K562 (cell line): ENCODE measurements around the gene THEM5. TPM values are rescaled to one million over a fixed set of nuclear protein-coding genes. Genes with fewer than 3 reads are reported as not detected.

Source experiments
- ATAC-seq: fragments of 200-7000 bp; cut with Tn5 transposase; 3 replicates; pipeline ENCODE4 v1.9.1; 2020; ENCODE audit warnings: moderate library complexity
- BruUV-seq: library from RNA; stranded (reverse); fragments of 400-500 nt; replicated peaks from 2 replicates; lab custom pipeline; 2021; lab: Mats Ljungman, UMichigan
- CTCF ChIA-PET: fragments of 300-600 bp; formaldehyde crosslinking; extraction: SDS; loops from one replicate; lab custom pipeline; 2021; ENCODE audit warnings: low intra/inter-chr PET ratio; lab: Yijun Ruan, JAX
- POLR2A ChIA-PET: fragments of 300-600, 350-650 bp; sonication (Branson Sonifier 250); formaldehyde crosslinking; extraction: SDS; loops from one replicate; lab custom pipeline; 2021; ENCODE audit warnings: antibody characterized with exemption, inconsistent platforms; lab: Yijun Ruan, JAX
- DNase-seq, 4 experiments: peaks; one replicate each; pipeline versions ENCODE4 v3.0.0 to v3.0.0-alpha.2; 2011 to 2018; ENCODE audit warnings: low spot score in 3 of 4, mixed read lengths in 3 of 4; ENCODE audit errors: extremely low read depth in 1 of 4
- FAIRE-seq: peaks from 2 replicates; lab custom pipeline; 2011; peaks lifted over from hg19 to GRCh38; lab: Jason Lieb, UNC
- H2AFZ ChIP-seq: 2 replicates; pipeline ENCODE4 v1.6.0; 2011; ENCODE audit warnings: low read depth, low read length, control low read depth, inconsistent platforms
- H3K27ac ChIP-seq: fragments of 200-600 bp; 3 replicates; pipeline ENCODE4 v1.8.0; 2011; ENCODE audit warnings: low read depth, mild to moderate bottlenecking, control low read depth, inconsistent platforms, low read length, moderate library complexity, mixed read lengths; ENCODE audit errors: extremely low read depth
- H3K27me3 ChIP-seq, 2 experiments: fragments of 300-600 bp in 1 of 2; 2 replicates in 1 of 2; 3 replicates in 1 of 2; pipeline versions ENCODE4 v1.6.0 to v1.8.0; 2011; ENCODE audit warnings: inconsistent platforms in 2 of 2, low read length in 2 of 2, mild to moderate bottlenecking in 1 of 2, mixed read lengths in 1 of 2, moderate library complexity in 1 of 2; ENCODE audit not compliant: control insufficient read depth in 2 of 2, insufficient read depth in 2 of 2
- H3K36me3 ChIP-seq: fragments of 300-600 bp; 3 replicates; pipeline ENCODE4 v1.8.0; 2011; ENCODE audit warnings: mild to moderate bottlenecking, low read length, inconsistent platforms; ENCODE audit not compliant: control insufficient read depth, insufficient read depth
- H3K4me1 ChIP-seq, 2 experiments: fragments of 200-600 bp in 1 of 2; replicated peaks in 1 of 2; 2 replicates in 1 of 2; 3 replicates in 1 of 2; pipeline versions ENCODE4 v1.5.1 to v1.8.0; 2011; ENCODE audit warnings: inconsistent platforms in 2 of 2, low read length in 2 of 2, mild to moderate bottlenecking in 1 of 2, mixed read lengths in 1 of 2, moderate library complexity in 1 of 2; ENCODE audit not compliant: control insufficient read depth in 2 of 2, insufficient read depth in 2 of 2
- H3K4me2 ChIP-seq: 2 replicates; pipeline ENCODE4 v1.6.1; 2011; ENCODE audit warnings: low read length, control low read depth, inconsistent platforms, mixed read lengths; ENCODE audit not compliant: insufficient read depth
- H3K4me3 ChIP-seq: fragments of 200-600 bp; sonication (generic), shearing (Covaris generic); 2 replicates; pipeline ENCODE4 v1.5.1; 2016; ENCODE audit warnings: control low read depth, inconsistent platforms
- H3K79me2 ChIP-seq: fragments of 200-600 bp; 3 replicates; pipeline ENCODE4 v1.8.0; 2011; ENCODE audit warnings: low read length, inconsistent platforms; ENCODE audit not compliant: control insufficient read depth, insufficient read depth
- H3K9ac ChIP-seq, 2 experiments: 2 replicates each; pipeline versions ENCODE4 v1.6.0 to v1.6.1; 2011; ENCODE audit warnings: low read depth in 2 of 2, low read length in 2 of 2, control low read depth in 1 of 2, inconsistent platforms in 1 of 2, mild to moderate bottlenecking in 1 of 2, mixed read lengths in 1 of 2; ENCODE audit not compliant: insufficient read depth in 1 of 2
- H3K9me1 ChIP-seq: one replicate; pipeline ENCODE4 v1.6.0; 2011; ENCODE audit warnings: inconsistent platforms, mild to moderate bottlenecking, low read length, moderate library complexity; ENCODE audit not compliant: control insufficient read depth, insufficient read depth
- H3K9me3 ChIP-seq: replicated peaks from 2 replicates; pipeline ENCODE4 v1.5.1; 2011; ENCODE audit warnings: low read depth, low read length, inconsistent platforms; ENCODE audit not compliant: control insufficient read depth, insufficient read depth
- H4K20me1 ChIP-seq: replicated peaks from 2 replicates; pipeline ENCODE4 v1.6.1; 2011; ENCODE audit warnings: low read length, inconsistent platforms, mixed read lengths; ENCODE audit not compliant: control insufficient read depth, insufficient read depth
- CBFA2T3 ChIP-seq: fragments of 450-650 bp; IDR thresholded peaks from 2 replicates; pipeline ENCODE4 v1.6.1; 2017
- HDAC1 ChIP-seq, 2 experiments: fragments of 450-650 bp; IDR thresholded peaks; 2 replicates each; pipeline ENCODE4 v1.6.1; 2016 to 2017; ENCODE audit warnings: inconsistent platforms in 1 of 2, mild to moderate bottlenecking in 1 of 2, moderate library complexity in 1 of 2
- HDAC3 ChIP-seq: fragments of 450-650 bp; IDR thresholded peaks from 2 replicates; pipeline ENCODE4 v1.6.1; 2018; ENCODE audit warnings: borderline replicate concordance, mild to moderate bottlenecking, moderate library complexity; ENCODE audit not compliant: partially characterized antibody
- HMG20A ChIP-seq: fragments of 450-650 bp; formaldehyde crosslinking; conservative IDR thresholded peaks from 2 replicates; pipeline ENCODE4 v1.4.0; 2020; ENCODE audit warnings: mild to moderate bottlenecking, mixed read lengths
- SP1 ChIP-seq: sonication (generic); formaldehyde crosslinking; IDR thresholded peaks from 2 replicates; pipeline ENCODE4 v1.8.1; 2022; ENCODE audit warnings: mild to moderate bottlenecking, missing genetic modification reagents
- U2AF1 ChIP-seq: fragments of 200-400 bp; formaldehyde crosslinking; optimal IDR thresholded peaks from 2 replicates; pipeline ENCODE3; 2017; ENCODE audit warnings: mild to moderate bottlenecking, low read depth, low read length, moderate library complexity
- ZNF23 ChIP-seq: fragments of 250-450 bp; sonication (Bioruptor Pico); IDR thresholded peaks from 2 replicates; pipeline ENCODE4 v1.4.0; 2020; ENCODE audit warnings: mild to moderate bottlenecking
- WGBS: fragments of 100-300 bp; shearing (Covaris generic); methylation state at CpG from one replicate; pipeline ENCODE4 v1.1.6; 2016; ENCODE audit warnings: low coverage, mixed read lengths; ENCODE audit not compliant: insufficient coverage; ENCODE audit errors: missing lambda C conversion rate; 5-methylcytosine and 5-hydroxymethylcytosine counted together
- in situ Hi-C: fragments of 300-500 bp; cut with MboI; formaldehyde crosslinking; loops from 4 replicates; pipeline ENCODE4 v1.15.0; 2018; ENCODE audit warnings: inconsistent platforms, mixed read lengths
- intact Hi-C: fragments of 100-400 bp; cut with micrococcal nuclease; formaldehyde crosslinking; loops from 2 replicates; pipeline ENCODE4 v1.14.2; 2022
- polyA plus RNA-seq, 8 experiments: library from polyadenylated mRNA; depleted of rRNA in 4 of 8; stranded (reverse) in 5 of 8; unstranded in 3 of 8; fragments of >200 nt; fragmentation: Nextera tagmentation in 2 of 8; fragmentation: Illumina TruSeq in 1 of 8; extraction: Ambion mirVana in 2 of 8; extraction: Trizol in 1 of 8; gene quantifications; 2 replicates each; pipeline versions ENCODE4 v1.2.1 to v1.2.3, GENCODE V29; 2011 to 2014; ENCODE audit warnings: inconsistent platforms in 1 of 8, missing spikeins in 1 of 8
- total RNA-seq, 7 experiments: library from RNA; depleted of rRNA in 6 of 7; stranded (reverse); fragments of >200 nt in 6 of 7; fragmentation: Illumina TruSeq in 2 of 7; extraction: Trizol in 2 of 7; gene quantifications; 2 replicates each; pipeline versions ENCODE4 v1.2.1 to v1.2.3, GENCODE V29; 2011 to 2021; ENCODE audit warnings: low replicate concordance in 1 of 7
- TF ChIP-seq, protein P1 (sequence below): fragments of 250-450 bp; sonication (Bioruptor Pico); IDR thresholded peaks from 2 replicates; pipeline ENCODE4 v1.5.0; 2021; ENCODE audit warnings: mild to moderate bottlenecking, borderline replicate concordance
- TF ChIP-seq, protein P2 (sequence below): sonication (generic); formaldehyde crosslinking; IDR thresholded peaks from 2 replicates; pipeline ENCODE4 v1.8.0; 2022; ENCODE audit warnings: mild to moderate bottlenecking, missing genetic modification reagents

THEM5 gene
- total and polyA plus RNA-seq, 9 of the 15 experiments (the other 6 are each of a cell fraction or from before 2014, with no cell fraction given): not detected

DNA sequence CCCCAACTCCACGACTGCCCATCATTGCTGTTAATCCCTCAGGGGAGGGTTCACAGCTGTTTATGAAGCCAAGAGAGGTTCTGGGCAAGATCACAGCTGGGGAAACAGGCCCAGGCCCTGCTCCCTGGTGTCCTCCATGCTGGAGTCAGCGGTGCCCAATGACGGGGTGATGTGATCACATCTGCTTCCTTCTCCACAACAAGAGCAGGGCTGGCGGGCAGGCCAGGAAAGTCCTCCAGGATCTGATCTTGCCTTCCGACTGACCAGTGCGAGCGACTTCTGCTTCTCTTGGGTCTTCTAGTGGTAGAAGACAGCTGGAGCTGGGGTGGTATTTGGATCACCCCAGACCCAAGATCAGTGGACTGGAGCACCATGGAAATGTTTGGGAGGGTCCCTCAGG is 47.3 kb downstream of the THEM5 start:
- Histone ChIP-seq H2AFZ (no peak overlapping the region), H3K9me1 (no peaks in the 10 kb centered on the region), H3K79me2 (no peaks in the 10 kb centered on the region), H3K4me3 (no peak overlapping the region), H3K4me1 (peaks cover 0 to 8% of the 10 kb centered on the region in 2 experiments; a peak in 1 of 5 replicates), H4K20me1 (peaks cover 3% of the 10 kb centered on the region; the same call in 1 of the 2 replicates), H3K9ac (peak overlapping the region in 1 of 2 experiments; percentile 29; a peak in 1 of 4 replicates), H3K4me2 (no peak overlapping the region), H3K36me3 (no peaks in the 10 kb centered on the region), H3K9me3 (no peaks in the 10 kb centered on the region), H3K27me3 (peaks cover 51 to 79% of the 10 kb centered on the region in 2 experiments; a peak in 4 of 5 replicates), H3K27ac (no peak overlapping the region)
- no peak for TF ChIP-seq U2AF1
- no peak for TF ChIP-seq SP1 (CRISPR knock-in tag)
- no peak for TF ChIP-seq HMG20A (CRISPR knock-in tag)
- no peak for TF ChIP-seq HDAC3
- TF ChIP-seq ZNF23: no peak
- TF ChIP-seq, protein P1, sequence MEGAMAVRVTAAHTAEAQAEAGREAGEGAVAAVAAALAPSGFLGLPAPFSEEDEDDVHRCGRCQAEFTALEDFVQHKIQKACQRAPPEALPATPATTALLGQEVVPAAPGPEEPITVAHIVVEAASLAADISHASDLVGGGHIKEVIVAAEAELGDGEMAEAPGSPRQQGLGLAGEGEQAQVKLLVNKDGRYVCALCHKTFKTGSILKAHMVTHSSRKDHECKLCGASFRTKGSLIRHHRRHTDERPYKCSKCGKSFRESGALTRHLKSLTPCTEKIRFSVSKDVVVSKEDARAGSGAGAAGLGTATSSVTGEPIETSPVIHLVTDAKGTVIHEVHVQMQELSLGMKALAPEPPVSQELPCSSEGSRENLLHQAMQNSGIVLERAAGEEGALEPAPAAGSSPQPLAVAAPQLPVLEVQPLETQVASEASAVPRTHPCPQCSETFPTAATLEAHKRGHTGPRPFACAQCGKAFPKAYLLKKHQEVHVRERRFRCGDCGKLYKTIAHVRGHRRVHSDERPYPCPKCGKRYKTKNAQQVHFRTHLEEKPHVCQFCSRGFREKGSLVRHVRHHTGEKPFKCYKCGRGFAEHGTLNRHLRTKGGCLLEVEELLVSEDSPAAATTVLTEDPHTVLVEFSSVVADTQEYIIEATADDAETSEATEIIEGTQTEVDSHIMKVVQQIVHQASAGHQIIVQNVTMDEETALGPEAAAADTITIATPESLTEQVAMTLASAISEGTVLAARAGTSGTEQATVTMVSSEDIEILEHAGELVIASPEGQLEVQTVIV (CRISPR knock-in tag): no peak
- TF ChIP-seq, protein P2, sequence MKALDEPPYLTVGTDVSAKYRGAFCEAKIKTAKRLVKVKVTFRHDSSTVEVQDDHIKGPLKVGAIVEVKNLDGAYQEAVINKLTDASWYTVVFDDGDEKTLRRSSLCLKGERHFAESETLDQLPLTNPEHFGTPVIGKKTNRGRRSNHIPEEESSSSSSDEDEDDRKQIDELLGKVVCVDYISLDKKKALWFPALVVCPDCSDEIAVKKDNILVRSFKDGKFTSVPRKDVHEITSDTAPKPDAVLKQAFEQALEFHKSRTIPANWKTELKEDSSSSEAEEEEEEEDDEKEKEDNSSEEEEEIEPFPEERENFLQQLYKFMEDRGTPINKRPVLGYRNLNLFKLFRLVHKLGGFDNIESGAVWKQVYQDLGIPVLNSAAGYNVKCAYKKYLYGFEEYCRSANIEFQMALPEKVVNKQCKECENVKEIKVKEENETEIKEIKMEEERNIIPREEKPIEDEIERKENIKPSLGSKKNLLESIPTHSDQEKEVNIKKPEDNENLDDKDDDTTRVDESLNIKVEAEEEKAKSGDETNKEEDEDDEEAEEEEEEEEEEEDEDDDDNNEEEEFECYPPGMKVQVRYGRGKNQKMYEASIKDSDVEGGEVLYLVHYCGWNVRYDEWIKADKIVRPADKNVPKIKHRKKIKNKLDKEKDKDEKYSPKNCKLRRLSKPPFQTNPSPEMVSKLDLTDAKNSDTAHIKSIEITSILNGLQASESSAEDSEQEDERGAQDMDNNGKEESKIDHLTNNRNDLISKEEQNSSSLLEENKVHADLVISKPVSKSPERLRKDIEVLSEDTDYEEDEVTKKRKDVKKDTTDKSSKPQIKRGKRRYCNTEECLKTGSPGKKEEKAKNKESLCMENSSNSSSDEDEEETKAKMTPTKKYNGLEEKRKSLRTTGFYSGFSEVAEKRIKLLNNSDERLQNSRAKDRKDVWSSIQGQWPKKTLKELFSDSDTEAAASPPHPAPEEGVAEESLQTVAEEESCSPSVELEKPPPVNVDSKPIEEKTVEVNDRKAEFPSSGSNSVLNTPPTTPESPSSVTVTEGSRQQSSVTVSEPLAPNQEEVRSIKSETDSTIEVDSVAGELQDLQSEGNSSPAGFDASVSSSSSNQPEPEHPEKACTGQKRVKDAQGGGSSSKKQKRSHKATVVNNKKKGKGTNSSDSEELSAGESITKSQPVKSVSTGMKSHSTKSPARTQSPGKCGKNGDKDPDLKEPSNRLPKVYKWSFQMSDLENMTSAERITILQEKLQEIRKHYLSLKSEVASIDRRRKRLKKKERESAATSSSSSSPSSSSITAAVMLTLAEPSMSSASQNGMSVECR (CRISPR knock-in tag): no peak
- TF ChIP-seq HDAC1 (IDR thresholded peaks at IDR 0.05): no peak
- TF ChIP-seq CBFA2T3: no peak
- ATAC-seq (no peak), DNase-seq (no peak), FAIRE-seq (no peak)
- intact Hi-C loops: no loop called here
- CTCF ChIA-PET: no interaction called here
- BruUV-seq: no TSS peak
- in situ Hi-C loops: no loop called here
- WGBS: 1% methylated on average over 7 of the region's 7 CpGs
- POLR2A ChIA-PET: no interaction called here
